Sciatic nerve (tissue), 2 donors: ENCODE results near the gene XG. TPM values are rescaled to one million over a fixed set of nuclear protein-coding genes. Genes with fewer than 3 reads are reported as not detected.
"Not testable (repeated sequence)": the region's sequence is repeated elsewhere in the genome, so short reads cannot be mapped to it uniquely, and the experiment has no call there.

Experiments used
- ATAC-seq: fragments of 200-7000 bp; cut with Tn5 transposase; one replicate; pipeline ENCODE4 v1.9.1; 2020; ENCODE audit warnings: mild to moderate bottlenecking, moderate library complexity
- DNase-seq: peaks from one replicate; pipeline ENCODE4 v3.0.0-alpha.2; 2020; ENCODE audit warnings: low spot score
- intact Hi-C: fragments of 100-400 bp; cut with DNase I; formaldehyde crosslinking; loops from one replicate; pipeline ENCODE4 v1.14.2; 2022
- total RNA-seq: library from RNA; stranded (reverse); fragmentation: NEBNext Ultra II Directional; extraction: Animal tissue kit (Norgen Biotek cat#: 25700); gene quantifications from one replicate; pipeline ENCODE4 v1.2.1, GENCODE V29; 2021
- donor health status: DM: no; HTN: no; CAD: no.
- donor health status: DM: no; HTN: no; CAD: no.

Gene XG
- total RNA-seq, 1 donor from 2014 or later = 4.0 TPM

DNA sequence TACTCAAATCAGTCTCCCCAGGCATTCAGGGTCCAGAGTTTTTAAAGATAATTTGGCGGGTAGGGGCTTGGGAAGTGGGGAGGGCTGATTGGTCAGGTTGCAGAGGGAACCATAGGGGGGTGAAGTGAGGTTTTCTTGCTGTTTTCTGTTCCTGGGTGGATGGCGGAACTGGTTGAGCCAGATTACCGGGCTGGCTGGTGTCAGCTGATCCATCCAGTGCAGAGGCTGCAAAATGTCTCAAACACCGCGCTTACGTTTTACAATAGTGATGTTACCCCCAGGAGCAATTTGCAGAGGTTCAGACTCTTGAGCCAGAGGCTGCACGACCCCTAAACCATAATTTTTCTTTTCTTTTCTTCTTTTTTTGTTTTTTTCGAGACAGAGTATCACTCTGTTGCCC lies 51.6 kb downstream of the XG start:
- intact Hi-C loops = loop anchor here (10.0 kb wide), 1 partner anchor 1189 kb away; the partner anchor contains the start of gene ASMT
- not testable (repeated sequence) for DNase-seq, ATAC-seq

- intact Hi-C loops = loop anchor here (10.0 kb wide), 1 partner anchor 1189 kb away; the partner anchor contains the start of gene ASMT
- peak; percentile 70 for ATAC-seq
- not testable (repeated sequence) for DNase-seq
Observed at GRCh38 chrX:2804106-2804843, 52.4 kb downstream of the XG start.

DNA sequence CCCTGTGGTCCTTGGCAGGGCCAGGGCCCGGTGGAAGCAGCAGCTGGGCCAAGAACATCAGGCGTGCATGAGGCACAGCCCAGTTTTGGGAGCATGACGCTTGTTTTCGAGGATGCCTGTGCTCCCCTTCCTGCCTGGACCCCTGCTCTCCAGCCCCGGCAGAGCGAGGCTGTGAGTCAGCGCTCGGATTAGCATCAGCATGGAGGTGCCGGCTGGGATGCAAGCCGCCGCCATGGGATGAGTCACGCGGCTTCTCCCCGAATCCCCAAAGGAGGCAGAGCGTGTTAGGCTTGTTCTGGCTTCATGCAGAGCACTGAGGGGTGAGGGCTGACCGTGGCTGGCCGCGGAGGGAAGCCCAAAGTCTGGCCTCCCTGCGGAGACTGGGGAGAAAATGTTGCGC lies 53.0 kb downstream of the XG start:
- not testable (repeated sequence) for DNase-seq
- ATAC-seq = peak; percentile 91
- intact Hi-C loops = loop anchor here (10.0 kb wide), 1 partner anchor 1190 kb away; the partner anchor contains the start of gene ASMT

DNA sequence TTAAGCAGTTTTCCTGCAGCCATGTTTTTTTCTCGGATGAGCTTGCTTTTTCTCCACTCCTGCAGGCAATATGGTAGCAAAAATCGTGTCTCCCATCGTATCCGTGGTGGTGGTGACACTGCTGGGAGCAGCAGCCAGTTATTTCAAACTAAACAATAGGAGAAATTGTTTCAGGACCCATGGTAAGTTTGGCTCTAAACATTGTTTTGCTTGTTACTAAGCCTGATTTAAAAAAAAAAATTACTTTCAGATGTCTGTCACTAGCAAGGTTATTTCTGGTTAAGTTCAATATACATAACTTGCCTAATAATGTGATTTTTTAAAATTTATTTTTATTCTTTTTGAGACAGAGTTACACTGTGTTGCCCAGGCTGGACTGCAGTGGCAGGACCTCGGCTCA lies 59.4 kb downstream of the XG start:
- DNase-seq = no peak
- intact Hi-C loops = no loop called here
- peak; percentile 50 for ATAC-seq

- intact Hi-C loops = not testable (repeated sequence)
- DNase-seq = peak; percentile 74
Observed at GRCh38 chrX:2812161-2812907, 60.5 kb downstream of the XG start.

GRCh38 chrX:2817036-2817435 lies 65.2 kb downstream of the XG start:
- intact Hi-C loops = no loop called here
- ATAC-seq (no peak), DNase-seq (no peak)

More at GRCh38 chrX:2812161-2812907, 60.5 kb downstream of the XG start:
- peak; percentile 86 for ATAC-seq

- DNase-seq (no peak), ATAC-seq (no peak)
- intact Hi-C loops = no loop called here
Observed at GRCh38 chrX:2819345-2820135, 67.7 kb downstream of the XG start.

DNA sequence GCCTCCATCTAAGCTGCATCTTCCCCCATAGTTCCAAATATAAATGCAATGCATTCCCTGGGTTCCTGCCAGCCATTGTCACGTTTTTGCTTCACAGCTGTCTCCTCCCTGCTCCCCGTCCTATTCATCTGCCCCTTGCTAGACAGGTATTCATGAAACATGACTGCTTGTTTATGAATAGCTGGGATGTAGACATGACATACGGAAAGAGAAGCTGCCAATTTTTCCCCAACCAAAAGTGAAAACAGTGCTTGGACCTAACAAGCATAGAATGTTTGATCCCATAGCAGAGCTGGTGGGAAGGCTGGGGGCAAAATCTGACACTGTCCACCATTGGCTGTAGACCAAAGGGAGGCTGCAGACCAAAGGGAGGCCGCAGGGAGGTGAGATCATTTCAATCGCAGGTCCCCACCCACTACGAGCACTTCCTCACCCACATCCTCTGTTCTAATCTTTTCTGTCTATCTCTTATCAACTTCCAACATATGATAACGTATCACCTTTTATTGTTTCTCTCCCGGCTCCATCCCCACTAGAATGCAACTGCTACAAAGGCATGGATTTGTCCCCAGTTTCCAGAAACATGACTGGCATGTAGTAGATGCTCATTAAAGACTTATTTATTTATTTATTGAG lies 68.4 kb downstream of the XG start:
- DNase-seq (no peak), ATAC-seq (no peak)
- intact Hi-C loops = no loop called here

- intact Hi-C loops = no loop called here
- DNase-seq = no peak
- peak; percentile 57 for ATAC-seq
Observed at GRCh38 chrX:2823795-2824386, 72.1 kb downstream of the XG start.

DNA sequence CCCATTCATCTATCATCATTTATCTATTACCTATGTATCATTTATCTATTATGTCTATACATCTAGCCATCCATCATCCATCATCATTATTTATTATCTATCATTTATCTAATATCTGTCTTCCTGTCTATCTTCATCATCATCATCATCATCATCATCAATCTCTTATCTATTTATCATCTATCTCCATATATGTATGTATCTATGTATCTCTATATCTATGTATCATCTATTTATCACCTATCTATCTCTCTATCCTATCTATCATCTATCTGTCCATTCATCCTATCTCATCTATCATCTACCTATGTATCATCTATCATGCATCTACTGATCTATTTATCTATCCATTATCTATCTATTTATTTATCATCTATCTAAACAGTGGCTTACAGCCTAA lies 73.0 kb downstream of the XG start:
- no peak for ATAC-seq
- intact Hi-C loops = no loop called here
- DNase-seq = no peak

GRCh38 chrX:2828344-2828958 lies 76.6 kb downstream of the XG start, which contains the start of gene GYG2:
TSS of gene GYG2 (plus strand) at chrX:2828930. CDS start at chrX:2830189, 1,259 bp downstream.
- intact Hi-C loops = no loop called here
- DNase-seq (no peak), ATAC-seq (peak; percentile 27)

DNA sequence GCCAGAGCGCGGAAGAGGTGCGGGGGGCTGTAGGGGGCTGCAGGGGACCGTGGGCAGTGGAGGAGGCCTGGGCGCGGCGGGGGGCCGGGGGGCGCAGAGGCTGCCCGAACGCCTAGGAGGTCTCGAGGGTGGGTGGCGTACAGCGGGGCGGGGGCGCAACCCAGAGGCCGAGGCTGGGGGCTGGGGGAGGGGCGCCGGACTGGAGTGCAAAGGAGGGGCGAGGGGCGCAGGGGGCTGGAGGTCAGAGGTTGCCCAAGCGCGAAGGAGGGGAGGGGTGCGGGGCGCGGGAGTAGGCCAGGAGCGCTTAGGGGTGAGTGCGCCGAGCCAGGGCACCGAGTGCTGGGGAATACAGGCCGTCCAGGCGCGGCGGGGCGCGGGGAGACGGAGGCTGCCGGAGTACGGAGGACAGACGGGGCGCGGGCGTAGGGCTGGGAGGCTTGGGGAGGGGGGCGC lies 77.1 kb downstream of the XG start:
- intact Hi-C loops = no loop called here
- ATAC-seq = peak; percentile 31
- DNase-seq = no peak

DNA sequence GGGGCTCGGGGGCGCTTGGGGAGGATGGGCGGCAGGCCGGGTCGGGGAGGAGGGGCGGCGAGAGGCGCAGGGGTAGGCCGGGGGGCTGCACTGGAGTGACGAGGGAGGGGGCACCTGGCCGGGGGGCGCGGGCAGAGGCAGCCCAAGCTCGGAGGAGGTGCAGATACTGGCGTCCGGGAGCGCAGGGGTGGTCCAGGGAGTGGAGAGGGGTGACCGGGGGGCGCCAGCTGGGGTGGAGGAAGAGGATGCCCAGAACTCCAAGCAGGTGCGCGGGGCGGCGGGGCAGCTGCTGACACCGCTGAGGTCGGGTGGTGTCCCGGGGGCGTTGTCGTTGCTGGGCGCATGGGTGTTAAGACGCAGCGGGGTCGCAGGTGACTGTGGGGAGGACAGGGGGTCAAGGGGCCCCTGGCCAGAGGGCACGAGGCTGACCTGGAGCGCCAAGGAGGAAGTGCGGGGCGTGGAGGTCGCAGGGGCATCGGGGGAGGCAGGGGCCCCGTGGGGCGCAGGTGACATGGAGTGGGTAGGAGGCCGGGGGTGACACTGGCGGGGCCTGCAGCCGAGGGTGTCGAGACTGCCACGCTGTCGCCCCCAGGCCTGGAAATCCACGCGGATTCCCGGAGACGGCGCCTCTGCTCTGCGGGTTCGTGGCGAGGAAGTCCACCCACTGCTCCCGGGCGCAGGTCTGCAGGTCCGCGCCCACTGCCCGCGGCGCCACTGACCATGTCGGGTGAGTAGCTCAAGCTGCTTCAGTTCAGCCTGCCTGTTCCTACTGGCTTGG lies 77.8 kb downstream of the XG start:
- peak; percentile 16 for ATAC-seq
- no peak for DNase-seq
- intact Hi-C loops = no loop called here

GRCh38 chrX:2831471-2832228 lies 79.8 kb downstream of the XG start:
- DNase-seq (no peak), ATAC-seq (no peak)
- intact Hi-C loops = no loop called here

DNA sequence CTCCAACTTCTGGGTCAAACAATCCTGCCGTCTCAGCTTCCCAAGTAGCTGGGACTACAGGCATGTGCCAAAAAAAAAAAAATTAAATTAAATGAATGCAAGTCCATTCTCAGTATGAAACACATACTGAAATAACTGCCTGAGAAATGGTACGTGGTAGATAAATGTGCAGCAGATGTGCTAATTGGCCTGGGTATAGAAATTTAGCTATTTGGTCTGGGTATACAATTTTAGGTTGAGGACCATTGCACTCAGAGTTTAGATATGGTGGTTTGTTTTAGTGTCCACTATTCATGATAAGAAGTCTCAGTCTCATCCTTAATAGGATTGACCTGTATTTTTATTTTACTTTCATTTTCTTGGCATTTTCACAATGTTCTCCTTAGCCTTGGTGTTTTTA lies 86.1 kb downstream of the XG start:
- intact Hi-C loops = no loop called here
- ATAC-seq (no peak), DNase-seq (no peak)

DNA sequence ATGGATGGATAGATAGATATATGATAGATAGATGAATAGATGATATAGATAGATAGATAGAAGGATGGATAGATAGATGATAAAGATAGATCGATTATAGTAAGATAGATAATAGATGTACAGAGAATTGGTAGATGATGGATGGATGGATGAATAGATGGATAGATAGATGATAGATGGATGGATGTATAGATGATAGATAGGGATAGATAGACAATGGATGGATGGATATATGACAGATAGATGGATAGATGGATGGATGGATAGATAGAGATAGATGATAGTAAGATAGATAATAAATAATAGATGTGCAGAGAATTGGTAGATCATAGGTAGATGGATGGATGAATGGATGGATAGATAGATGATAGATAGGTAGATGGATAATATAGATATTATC lies 89.1 kb downstream of the XG start:
- DNase-seq (no peak), ATAC-seq (no peak)
- intact Hi-C loops = no loop called here

- DNase-seq (no peak), ATAC-seq (no peak)
- intact Hi-C loops = no loop called here
Observed at GRCh38 chrX:2841537-2841936, 89.7 kb downstream of the XG start.
